Hepatocyte (in vitro differentiated cells): ENCODE results near the gene IKZF4.

Source experiments
- CTCF ChIP-seq: fragments of 200-600 bp; sonication (generic); IDR thresholded peaks from 2 replicates; pipeline ENCODE4 v1.5.1; 2016; ENCODE audit warnings: antibody characterized with exemption, mild to moderate bottlenecking; ENCODE audit not compliant: poor library complexity
- EZH2phosphoT487 ChIP-seq: fragments of 200-600 bp; sonication (generic); IDR thresholded peaks from one replicate; pipeline ENCODE4 v1.6.1; 2018; ENCODE audit warnings: antibody characterized with exemption, mild to moderate bottlenecking, low read depth, moderate library complexity; ENCODE audit not compliant: unreplicated experiment, severe bottlenecking

GRCh38 chr12:56082967-56083366 is 62.1 kb downstream of the IKZF4 start:
- TF ChIP-seq CTCF (no peak), EZH2phosphoT487 (no peak)
